OCI-LY7 (cell line): ENCODE data around the gene KRTAP9-7. TPM values are rescaled to one million over a fixed set of nuclear protein-coding genes. Genes with fewer than 3 reads are reported as not detected.

Experiments
- BruUV-seq: library from RNA; stranded (reverse); fragments of 400-500 nt; replicated peaks from 2 replicates; lab custom pipeline; 2021; lab: Mats Ljungman, UMichigan
- CTCF ChIA-PET: fragments of 300-600 bp; sonication (Branson Sonifier 250); formaldehyde crosslinking; loops from one replicate; lab custom pipeline; 2022; ENCODE audit warnings: antibody characterized with exemption; ENCODE audit not compliant: unreplicated experiment; lab: Charles Lee
- POLR2A ChIA-PET: fragments of 300-600 bp; sonication (Branson Sonifier 250); formaldehyde crosslinking; loops from one replicate; lab custom pipeline; 2022; ENCODE audit warnings: antibody characterized with exemption; lab: Charles Lee
- DNase-seq: peaks from one replicate; pipeline ENCODE4 v3.0.0-alpha.2; 2015; ENCODE audit warnings: low spot score
- H2AFZ ChIP-seq: fragments of 200-600 bp; sonication (generic), shearing (Covaris generic); 2 replicates; pipeline ENCODE4 v1.6.1; 2014; ENCODE audit warnings: mild to moderate bottlenecking, antibody characterized with exemption, low read length, moderate library complexity
- H3K27ac ChIP-seq: fragments of 200-600 bp; sonication (generic); 2 replicates; pipeline ENCODE4 v1.5.1; 2014; ENCODE audit warnings: mixed run types, low read depth, mild to moderate bottlenecking, moderate library complexity, low read length, inconsistent platforms; ENCODE audit not compliant: poor library complexity, severe bottlenecking
- H3K36me3 ChIP-seq: fragments of 200-600 bp; sonication (generic); 2 replicates; pipeline ENCODE4 v1.6.1; 2014; ENCODE audit warnings: mild to moderate bottlenecking, antibody characterized with exemption, low read length, moderate library complexity, mixed read lengths; ENCODE audit not compliant: insufficient read depth
- H3K4me1 ChIP-seq: fragments of 200-600 bp; sonication (generic); 2 replicates; pipeline ENCODE4 v1.5.1; 2014; ENCODE audit warnings: mild to moderate bottlenecking, low read length; ENCODE audit not compliant: insufficient read depth, poor library complexity, severe bottlenecking
- H3K4me2 ChIP-seq: fragments of 200-600 bp; sonication (generic); 2 replicates; pipeline ENCODE4 v1.6.1; 2014; ENCODE audit warnings: mild to moderate bottlenecking, low read length
- H3K4me3 ChIP-seq: fragments of 200-600 bp; sonication (generic); 2 replicates; pipeline ENCODE4 v1.5.1; 2014; ENCODE audit warnings: mild to moderate bottlenecking, low read depth, low read length; ENCODE audit not compliant: poor library complexity, severe bottlenecking
- H3K79me2 ChIP-seq: fragments of 200-600 bp; sonication (generic); 2 replicates; pipeline ENCODE4 v1.6.1; 2016; ENCODE audit warnings: low read depth, mild to moderate bottlenecking, low read length, moderate library complexity, mixed read lengths; ENCODE audit not compliant: insufficient read depth
- H3K9me2 ChIP-seq: fragments of 200-600 bp; sonication (generic); 2 replicates; pipeline ENCODE4 v1.6.1; 2016; ENCODE audit warnings: mild to moderate bottlenecking, low read length, mixed read lengths; ENCODE audit not compliant: insufficient read depth
- H3K9me3 ChIP-seq: fragments of 200-600 bp; sonication (generic); 2 replicates; pipeline ENCODE4 v1.6.1; 2014; ENCODE audit warnings: mild to moderate bottlenecking, mixed run types, low read length, mixed read lengths
- H4K20me1 ChIP-seq: fragments of 200-600 bp; sonication (generic); 2 replicates; pipeline ENCODE4 v1.6.1; 2014; ENCODE audit warnings: mild to moderate bottlenecking, antibody characterized with exemption, low read length, moderate library complexity, mixed read lengths; ENCODE audit not compliant: insufficient read depth
- CTCF ChIP-seq: fragments of 200-600 bp; sonication (generic); conservative IDR thresholded peaks from 2 replicates; pipeline ENCODE4 v1.5.1; 2014; ENCODE audit warnings: mild to moderate bottlenecking, antibody characterized with exemption, low read length, moderate library complexity, mixed read lengths
- EZH2phosphoT487 ChIP-seq: fragments of 200-600 bp; sonication (generic); IDR thresholded peaks from 2 replicates; pipeline ENCODE4 v1.6.1; 2018; ENCODE audit warnings: low read depth, borderline replicate concordance, mild to moderate bottlenecking, mixed run types, antibody characterized with exemption, low read length, moderate library complexity, mixed read lengths
- intact Hi-C: fragments of 100-400 bp; cut with micrococcal nuclease; formaldehyde crosslinking; loops from one replicate; pipeline ENCODE4 v1.10.0; 2022; ENCODE audit not compliant: unreplicated experiment
- total RNA-seq, 2 experiments: library from RNA; depleted of rRNA in 1 of 2; stranded (reverse); fragments of >200 nt in 1 of 2; shearing (Covaris generic) in 1 of 2; gene quantifications; 2 replicates each; pipeline ENCODE4 v1.2.3, GENCODE V29; 2014 to 2022

Gene KRTAP9-7
- total RNA-seq, 2 experiments from 2014 or later: not detected

- no peak for DNase-seq
- Histone ChIP-seq H3K4me2 (no peak overlapping the region), H3K4me3 (no peak overlapping the region), H3K27ac (no peak overlapping the region), H4K20me1 (no peaks in the 10 kb centered on the region), H2AFZ (no peak overlapping the region), H3K79me2 (no peaks in the 10 kb centered on the region), H3K36me3 (no peaks in the 10 kb centered on the region), H3K9me2 (no peaks in the 10 kb centered on the region), H3K9me3 (no peaks in the 10 kb centered on the region), H3K4me1 (no peaks in the 10 kb centered on the region)
- TF ChIP-seq CTCF: no peak
- no peak for TF ChIP-seq EZH2phosphoT487
- BruUV-seq: no TSS peak
- CTCF ChIA-PET: no interaction called here
- intact Hi-C loops: no loop called here
- POLR2A ChIA-PET: no interaction called here
Measured at GRCh38 chr17:41296846-41297245, 21.3 kb downstream of the KRTAP9-7 start.

- intact Hi-C loops: no loop called here
- no peak for DNase-seq
- H3K4me1 ChIP-seq: no peaks in the 10 kb centered on the region
- H3K9me2 ChIP-seq: no peaks in the 10 kb centered on the region
- H3K4me3 ChIP-seq: no peak overlapping the region
- POLR2A ChIA-PET: no interaction called here
- H3K27ac ChIP-seq: no peak overlapping the region
- H3K79me2 ChIP-seq: no peaks in the 10 kb centered on the region
- H4K20me1 ChIP-seq: no peaks in the 10 kb centered on the region
- H3K4me2 ChIP-seq: no peak overlapping the region
- CTCF ChIA-PET: no interaction called here
- H3K9me3 ChIP-seq: no peaks in the 10 kb centered on the region
- no peak overlapping the region for H2AFZ ChIP-seq
- TF ChIP-seq EZH2phosphoT487: no peak
- no peak for TF ChIP-seq CTCF
- no peaks in the 10 kb centered on the region for H3K36me3 ChIP-seq
- BruUV-seq: no TSS peak
Measured at GRCh38 chr17:41298458-41299135, 23.1 kb downstream of the KRTAP9-7 start.

GRCh38 chr17:41301204-41301790, 25.8 kb downstream of the KRTAP9-7 start:
- Histone ChIP-seq H3K4me2 (no peak overlapping the region), H2AFZ (no peak overlapping the region), H3K27ac (no peak overlapping the region), H3K9me3 (no peaks in the 10 kb centered on the region), H3K4me1 (no peaks in the 10 kb centered on the region), H3K79me2 (no peaks in the 10 kb centered on the region), H3K9me2 (no peaks in the 10 kb centered on the region), H3K4me3 (no peak overlapping the region), H4K20me1 (no peaks in the 10 kb centered on the region), H3K36me3 (no peaks in the 10 kb centered on the region)
- intact Hi-C loops: no loop called here
- ChIA-PET CTCF (no interaction called here), POLR2A (no interaction called here)
- no peak for TF ChIP-seq CTCF
- TF ChIP-seq EZH2phosphoT487: no peak
- no TSS peak for BruUV-seq
- DNase-seq: no peak
